GM12878 (cell line): ENCODE results near the gene CDH4. TPM values are rescaled to one million over a fixed set of nuclear protein-coding genes. Genes with fewer than 3 reads are reported as not detected.

Source experiments
- ATAC-seq: fragments of 200-7000 bp; cut with Tn5 transposase; 3 replicates; pipeline ENCODE4 v1.9.1; 2020; ENCODE audit warnings: mild to moderate bottlenecking, moderate library complexity
- BruUV-seq: library from RNA; stranded (reverse); fragments of 400-500 nt; replicated peaks from 2 replicates; lab custom pipeline; 2021; lab: Mats Ljungman, UMichigan
- CTCF ChIA-PET: fragments of 300-600 bp; sonication (Branson Sonifier 250); formaldehyde crosslinking; extraction: SDS; loops from one replicate; lab custom pipeline; 2021; ENCODE audit warnings: inconsistent platforms; lab: Yijun Ruan, JAX
- POLR2A ChIA-PET: fragments of 350-600 bp; formaldehyde crosslinking; extraction: SDS; loops from one replicate; lab custom pipeline; 2021; ENCODE audit warnings: inconsistent platforms; lab: Charles Lee
- RAD21 ChIA-PET: fragments of 300-600 bp; sonication (Branson Sonifier 250); formaldehyde crosslinking; loops from one replicate; lab custom pipeline; 2023; ENCODE audit warnings: antibody characterized with exemption; ENCODE audit not compliant: unreplicated experiment; lab: Charles Lee
- SMC1A ChIA-PET: fragments of 300-600 bp; sonication (Branson Sonifier 250); formaldehyde crosslinking; loops from one replicate; lab custom pipeline; 2023; ENCODE audit not compliant: unreplicated experiment, uncharacterized antibody; lab: Charles Lee
- DNase-seq: peaks from one replicate; pipeline ENCODE4 v3.0.0-alpha.2; 2011; ENCODE audit warnings: low read depth, low spot score
- FAIRE-seq: peaks from 3 replicates; lab custom pipeline; 2011; peaks lifted over from hg19 to GRCh38; lab: Jason Lieb, UNC
- H2AFZ ChIP-seq: 2 replicates; pipeline ENCODE4 v1.6.0; 2011; ENCODE audit warnings: low read depth, low read length, control low read depth; ENCODE audit not compliant: control insufficient read depth
- H3K27ac ChIP-seq: 2 replicates; pipeline ENCODE4 v1.5.1; 2011; ENCODE audit warnings: control low read depth; ENCODE audit not compliant: control insufficient read depth, insufficient read depth
- H3K27me3 ChIP-seq, 2 experiments: replicated peaks in 1 of 2; 2 replicates each; pipeline versions ENCODE4 v1.6.0 to v1.6.1; 2011; ENCODE audit warnings: low read length in 1 of 2; ENCODE audit not compliant: control insufficient read depth in 2 of 2, insufficient read depth in 2 of 2
- H3K36me3 ChIP-seq, 2 experiments: 2 replicates each; pipeline ENCODE4 v1.5.1; 2011; ENCODE audit warnings: low read length in 1 of 2; ENCODE audit not compliant: control insufficient read depth in 2 of 2, insufficient read depth in 2 of 2
- H3K4me1 ChIP-seq: 2 replicates; pipeline ENCODE4 v1.6.1; 2011; ENCODE audit warnings: mild to moderate bottlenecking, low read length, moderate library complexity, mixed read lengths; ENCODE audit not compliant: control insufficient read depth, insufficient read depth
- H3K4me2 ChIP-seq: 2 replicates; pipeline ENCODE4 v1.6.0; 2011; ENCODE audit warnings: control low read depth; ENCODE audit not compliant: control insufficient read depth, insufficient read depth
- H3K4me3 ChIP-seq: fragments of 200-600 bp; sonication (generic); 2 replicates; pipeline ENCODE4 v1.5.1; 2016
- H3K79me2 ChIP-seq: 2 replicates; pipeline ENCODE4 v1.6.0; 2011; ENCODE audit warnings: low read length; ENCODE audit not compliant: control insufficient read depth, insufficient read depth
- H3K9ac ChIP-seq: 2 replicates; pipeline ENCODE4 v1.8.0; 2011; ENCODE audit warnings: low read length, control low read depth, mixed read lengths; ENCODE audit not compliant: control insufficient read depth, insufficient read depth
- H3K9me3 ChIP-seq: replicated peaks from 3 replicates; pipeline ENCODE4 v1.5.1; 2011; ENCODE audit warnings: mild to moderate bottlenecking, low read length; ENCODE audit not compliant: control insufficient read depth, insufficient read depth
- H4K20me1 ChIP-seq: 2 replicates; pipeline ENCODE4 v1.6.0; 2011; ENCODE audit not compliant: control insufficient read depth, insufficient read depth
- ATF3 ChIP-seq: IDR thresholded peaks from 2 replicates; pipeline ENCODE4 v1.6.1; 2011; ENCODE audit warnings: low read depth, mild to moderate bottlenecking, low read length, moderate library complexity, borderline replicate concordance; ENCODE audit errors: extremely low read depth
- BCLAF1 ChIP-seq: fragments of 450-650 bp; IDR thresholded peaks from 2 replicates; pipeline ENCODE4 v1.6.1; 2017; ENCODE audit warnings: antibody characterized with exemption, mild to moderate bottlenecking, moderate library complexity
- EED ChIP-seq: sonication (generic); IDR thresholded peaks from 2 replicates; pipeline ENCODE4 v1.6.1; 2016; ENCODE audit warnings: antibody characterized with exemption, low read depth
- ETV6 ChIP-seq, 2 experiments: fragments of 450-650 bp in 1 of 2; IDR thresholded peaks in 1 of 2; conservative IDR thresholded peaks in 1 of 2; 2 replicates each; pipeline ENCODE4 v1.6.1; 2014; ENCODE audit warnings: antibody characterized with exemption in 1 of 2, borderline replicate concordance in 1 of 2, low read depth in 1 of 2, mild to moderate bottlenecking in 1 of 2, moderate library complexity in 1 of 2
- IKZF2 ChIP-seq, 2 experiments: fragments of 450-650 bp; IDR thresholded peaks; 2 replicates each; pipeline ENCODE4 v1.6.1; 2017; ENCODE audit warnings: mild to moderate bottlenecking in 2 of 2, moderate library complexity in 2 of 2
- KLF5 ChIP-seq: fragments of 450-650 bp; IDR thresholded peaks from 2 replicates; pipeline ENCODE4 v1.6.1; 2014; ENCODE audit warnings: mild to moderate bottlenecking; ENCODE audit not compliant: partially characterized antibody
- MEF2A ChIP-seq: IDR thresholded peaks from 2 replicates; pipeline ENCODE4 v1.6.1; 2011; ENCODE audit warnings: low read depth, mild to moderate bottlenecking, low read length, moderate library complexity; ENCODE audit not compliant: insufficient read depth
- MYB ChIP-seq: fragments of 150-350 bp; IDR thresholded peaks from 2 replicates; pipeline ENCODE4 v1.6.1; 2014; ENCODE audit warnings: mild to moderate bottlenecking, low read depth, low read length, borderline replicate concordance
- NFYB ChIP-seq: IDR thresholded peaks from 2 replicates; pipeline ENCODE4 v1.6.1; 2011; ENCODE audit warnings: low read depth, mild to moderate bottlenecking, low read length, improper control_type of control experiment, moderate library complexity; ENCODE audit not compliant: insufficient read depth
- PAX5 ChIP-seq: IDR thresholded peaks from 2 replicates; pipeline ENCODE4 v1.6.1; 2011; ENCODE audit warnings: low read depth, low read length, borderline replicate concordance
- POLR2AphosphoS5 ChIP-seq: IDR thresholded peaks from 2 replicates; pipeline ENCODE4 v1.6.1; 2011; ENCODE audit warnings: mild to moderate bottlenecking, low read length, inconsistent platforms
- RB1 ChIP-seq: fragments of 450-650 bp; formaldehyde crosslinking; IDR thresholded peaks from 2 replicates; pipeline ENCODE4 v1.6.1; 2017; ENCODE audit warnings: mild to moderate bottlenecking, borderline replicate concordance
- RFX5 ChIP-seq: IDR thresholded peaks from 2 replicates; pipeline ENCODE4 v1.6.1; 2011; ENCODE audit warnings: low read depth, low read length, improper control_type of control experiment
- SMARCA5 ChIP-seq: fragments of 450-650 bp; IDR thresholded peaks from 2 replicates; pipeline ENCODE4 v1.6.1; 2017; ENCODE audit warnings: mild to moderate bottlenecking
- STAT3 ChIP-seq: IDR thresholded peaks from 2 replicates; pipeline ENCODE4 v1.6.1; 2011; ENCODE audit warnings: low read depth, low read length, improper control_type of control experiment
- USF2 ChIP-seq: IDR thresholded peaks from 2 replicates; pipeline ENCODE4 v1.6.1; 2011; ENCODE audit warnings: low read depth, low read length, improper control_type of control experiment, borderline replicate concordance
- WGBS: methylation state at CpG from one replicate; pipeline ENCODE4 v1.1.6; 2016; ENCODE audit warnings: low lambda C conversion rate; ENCODE audit not compliant: insufficient replicate concordance, insufficient coverage; ENCODE audit errors: missing lambda C conversion rate; 5-methylcytosine and 5-hydroxymethylcytosine counted together
- in situ Hi-C: fragments of 300-500 bp; cut with MboI; formaldehyde crosslinking; loops from 9 replicates; pipeline ENCODE4 v1.14.3; 2018; ENCODE audit warnings: mixed read lengths
- intact Hi-C: fragments of 100-400 bp; cut with micrococcal nuclease; formaldehyde crosslinking; loops from one replicate; pipeline ENCODE4 v1.14.2; 2022; ENCODE audit not compliant: unreplicated experiment
- polyA plus RNA-seq, 11 experiments: library from polyadenylated mRNA; depleted of rRNA in 4 of 11; unstranded in 6 of 11; stranded (reverse) in 5 of 11; fragments of >200 nt; fragmentation: Nextera tagmentation in 4 of 11; fragmentation: Illumina TruSeq in 1 of 11; extraction: Ambion mirVana in 4 of 11; extraction: Trizol in 1 of 11; gene quantifications; 1 replicate in 1 of 11; 2 replicates in 10 of 11; pipeline versions ENCODE4 v1.2.1 to v1.2.3, GENCODE V29; 2011 to 2016; ENCODE audit warnings: inconsistent platforms in 2 of 11, missing spikeins in 2 of 11, low read depth in 1 of 11
- total RNA-seq, 4 experiments: library from RNA; depleted of rRNA in 3 of 4; stranded (reverse); fragments of >200 nt in 3 of 4; fragmentation: Illumina TruSeq in 1 of 4; extraction: Trizol in 1 of 4; gene quantifications; 2 replicates each; pipeline versions ENCODE4 v1.2.1 to v1.2.3, GENCODE V29; 2013 to 2021
- TF ChIP-seq, protein P1 (sequence below): fragments of 450-650 bp; conservative IDR thresholded peaks from 2 replicates; pipeline ENCODE4 v1.6.1; 2017; ENCODE audit warnings: mild to moderate bottlenecking, moderate library complexity

Gene CDH4
- total and polyA plus RNA-seq, 10 of the 15 experiments (the other 5 are each of a cell fraction or from before 2014, with no cell fraction given), result not detected

- ChIA-PET RAD21 (no interaction called here), SMC1A (no interaction called here), POLR2A (no interaction called here), CTCF (no interaction called here)
- FAIRE-seq, result no peak
- no peak for DNase-seq
- H3K36me3 ChIP-seq, result no peaks in the 10 kb centered on the region
- H2AFZ ChIP-seq, result no peak overlapping the region
- no peak overlapping the region for H3K9ac ChIP-seq
- no peaks in the 10 kb centered on the region for H3K79me2 ChIP-seq
- no peak overlapping the region for H3K4me2 ChIP-seq
- in situ Hi-C loops (no loop called here), intact Hi-C loops (no loop called here)
- H3K4me3 ChIP-seq, result no peak overlapping the region
- no peaks in the 10 kb centered on the region for H4K20me1 ChIP-seq
- H3K4me1 ChIP-seq, result no peaks in the 10 kb centered on the region
- H3K27me3 ChIP-seq, result no peaks in the 10 kb centered on the region
- no TSS peak for BruUV-seq
- H3K27ac ChIP-seq, result no peak overlapping the region
- WGBS, result 24% methylated on average over 9 of the region's 9 CpGs
- no peak for ATAC-seq
- no peaks in the 10 kb centered on the region; the same call in 2 of the 3 replicates for H3K9me3 ChIP-seq
- TF ChIP-seq EED (no peak), NFYB (no peak), STAT3 (no peak), SMARCA5 (no peak), PAX5 (no peak), ETV6 (conservative IDR thresholded peaks at IDR 0.05 in 1 of 2, IDR thresholded peaks at IDR 0.05 in 1 of 2; ENCODE audit: borderline replicate concordance in 1 of 2, low read depth in 1 of 2) (no peak), MYB (no peak), POLR2AphosphoS5 (no peak), IKZF2 (IDR thresholded peaks at IDR 0.05) (no peak), USF2 (no peak), RB1 (no peak), BCLAF1 (no peak), ATF3 (no peak), RFX5 (no peak), KLF5 (no peak), MEF2A (no peak)
- TF ChIP-seq, protein P1, sequence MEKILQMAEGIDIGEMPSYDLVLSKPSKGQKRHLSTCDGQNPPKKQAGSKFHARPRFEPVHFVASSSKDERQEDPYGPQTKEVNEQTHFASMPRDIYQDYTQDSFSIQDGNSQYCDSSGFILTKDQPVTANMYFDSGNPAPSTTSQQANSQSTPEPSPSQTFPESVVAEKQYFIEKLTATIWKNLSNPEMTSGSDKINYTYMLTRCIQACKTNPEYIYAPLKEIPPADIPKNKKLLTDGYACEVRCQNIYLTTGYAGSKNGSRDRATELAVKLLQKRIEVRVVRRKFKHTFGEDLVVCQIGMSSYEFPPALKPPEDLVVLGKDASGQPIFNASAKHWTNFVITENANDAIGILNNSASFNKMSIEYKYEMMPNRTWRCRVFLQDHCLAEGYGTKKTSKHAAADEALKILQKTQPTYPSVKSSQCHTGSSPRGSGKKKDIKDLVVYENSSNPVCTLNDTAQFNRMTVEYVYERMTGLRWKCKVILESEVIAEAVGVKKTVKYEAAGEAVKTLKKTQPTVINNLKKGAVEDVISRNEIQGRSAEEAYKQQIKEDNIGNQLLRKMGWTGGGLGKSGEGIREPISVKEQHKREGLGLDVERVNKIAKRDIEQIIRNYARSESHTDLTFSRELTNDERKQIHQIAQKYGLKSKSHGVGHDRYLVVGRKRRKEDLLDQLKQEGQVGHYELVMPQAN, result no peak
Measured at GRCh38 chr20:61932199-61932592, 680.1 kb downstream of the CDH4 start.
